K562 (cell line): Measurements from ENCODE around the gene PAX2. TPM values are rescaled to one million over a fixed set of nuclear protein-coding genes. Genes with fewer than 3 reads are reported as not detected.

ENCODE experiments used
- ATAC-seq: fragments of 200-7000 bp; cut with Tn5 transposase; 3 replicates; pipeline ENCODE4 v1.9.1; 2020; ENCODE audit warnings: moderate library complexity
- BruUV-seq: library from RNA; stranded (reverse); fragments of 400-500 nt; replicated peaks from 2 replicates; lab custom pipeline; 2021; lab: Mats Ljungman, UMichigan
- CTCF ChIA-PET: fragments of 300-600 bp; formaldehyde crosslinking; extraction: SDS; loops from one replicate; lab custom pipeline; 2021; ENCODE audit warnings: low intra/inter-chr PET ratio; lab: Yijun Ruan, JAX
- POLR2A ChIA-PET: fragments of 300-600, 350-650 bp; sonication (Branson Sonifier 250); formaldehyde crosslinking; extraction: SDS; loops from one replicate; lab custom pipeline; 2021; ENCODE audit warnings: antibody characterized with exemption, inconsistent platforms; lab: Yijun Ruan, JAX
- DNase-seq, 4 experiments: peaks; one replicate each; pipeline versions ENCODE4 v3.0.0 to v3.0.0-alpha.2; 2011 to 2018; ENCODE audit warnings: low spot score in 3 of 4, mixed read lengths in 3 of 4; ENCODE audit errors: extremely low read depth in 1 of 4
- FAIRE-seq: peaks from 2 replicates; lab custom pipeline; 2011; peaks lifted over from hg19 to GRCh38; lab: Jason Lieb, UNC
- H2AFZ ChIP-seq: 2 replicates; pipeline ENCODE4 v1.6.0; 2011; ENCODE audit warnings: low read depth, low read length, control low read depth, inconsistent platforms
- H3K27ac ChIP-seq: fragments of 200-600 bp; 3 replicates; pipeline ENCODE4 v1.8.0; 2011; ENCODE audit warnings: low read depth, mild to moderate bottlenecking, control low read depth, inconsistent platforms, low read length, moderate library complexity, mixed read lengths; ENCODE audit errors: extremely low read depth
- H3K27me3 ChIP-seq, 2 experiments: fragments of 300-600 bp in 1 of 2; 2 replicates in 1 of 2; 3 replicates in 1 of 2; pipeline versions ENCODE4 v1.6.0 to v1.8.0; 2011; ENCODE audit warnings: inconsistent platforms in 2 of 2, low read length in 2 of 2, mild to moderate bottlenecking in 1 of 2, mixed read lengths in 1 of 2, moderate library complexity in 1 of 2; ENCODE audit not compliant: control insufficient read depth in 2 of 2, insufficient read depth in 2 of 2
- H3K36me3 ChIP-seq: fragments of 300-600 bp; 3 replicates; pipeline ENCODE4 v1.8.0; 2011; ENCODE audit warnings: mild to moderate bottlenecking, low read length, inconsistent platforms; ENCODE audit not compliant: control insufficient read depth, insufficient read depth
- H3K4me1 ChIP-seq, 2 experiments: fragments of 200-600 bp in 1 of 2; replicated peaks in 1 of 2; 2 replicates in 1 of 2; 3 replicates in 1 of 2; pipeline versions ENCODE4 v1.5.1 to v1.8.0; 2011; ENCODE audit warnings: inconsistent platforms in 2 of 2, low read length in 2 of 2, mild to moderate bottlenecking in 1 of 2, mixed read lengths in 1 of 2, moderate library complexity in 1 of 2; ENCODE audit not compliant: control insufficient read depth in 2 of 2, insufficient read depth in 2 of 2
- H3K4me2 ChIP-seq: 2 replicates; pipeline ENCODE4 v1.6.1; 2011; ENCODE audit warnings: low read length, control low read depth, inconsistent platforms, mixed read lengths; ENCODE audit not compliant: insufficient read depth
- H3K4me3 ChIP-seq: fragments of 200-600 bp; sonication (generic), shearing (Covaris generic); 2 replicates; pipeline ENCODE4 v1.5.1; 2016; ENCODE audit warnings: control low read depth, inconsistent platforms
- H3K79me2 ChIP-seq: fragments of 200-600 bp; 3 replicates; pipeline ENCODE4 v1.8.0; 2011; ENCODE audit warnings: low read length, inconsistent platforms; ENCODE audit not compliant: control insufficient read depth, insufficient read depth
- H3K9ac ChIP-seq, 2 experiments: 2 replicates each; pipeline versions ENCODE4 v1.6.0 to v1.6.1; 2011; ENCODE audit warnings: low read depth in 2 of 2, low read length in 2 of 2, control low read depth in 1 of 2, inconsistent platforms in 1 of 2, mild to moderate bottlenecking in 1 of 2, mixed read lengths in 1 of 2; ENCODE audit not compliant: insufficient read depth in 1 of 2
- H3K9me1 ChIP-seq: one replicate; pipeline ENCODE4 v1.6.0; 2011; ENCODE audit warnings: inconsistent platforms, mild to moderate bottlenecking, low read length, moderate library complexity; ENCODE audit not compliant: control insufficient read depth, insufficient read depth
- H3K9me3 ChIP-seq: replicated peaks from 2 replicates; pipeline ENCODE4 v1.5.1; 2011; ENCODE audit warnings: low read depth, low read length, inconsistent platforms; ENCODE audit not compliant: control insufficient read depth, insufficient read depth
- H4K20me1 ChIP-seq: replicated peaks from 2 replicates; pipeline ENCODE4 v1.6.1; 2011; ENCODE audit warnings: low read length, inconsistent platforms, mixed read lengths; ENCODE audit not compliant: control insufficient read depth, insufficient read depth
- SIN3A ChIP-seq, 2 experiments: fragments of 150-350 bp in 1 of 2; IDR thresholded peaks; 2 replicates each; pipeline ENCODE4 v1.6.1; 2011 to 2016; ENCODE audit warnings: borderline replicate concordance in 2 of 2, low read depth in 2 of 2, low read length in 2 of 2, mild to moderate bottlenecking in 2 of 2, moderate library complexity in 2 of 2; ENCODE audit not compliant: control insufficient read depth in 1 of 2
- TOE1 ChIP-seq, 2 experiments: fragments of 450-650 bp in 1 of 2; sonication (generic) in 1 of 2; formaldehyde crosslinking in 1 of 2; IDR thresholded peaks; 2 replicates each; pipeline versions ENCODE4 v1.7.1 to v1.8.0; 2016 to 2022; ENCODE audit warnings: borderline replicate concordance in 2 of 2, mild to moderate bottlenecking in 2 of 2, antibody characterized with exemption in 1 of 2, inconsistent platforms in 1 of 2, low read depth in 1 of 2, missing genetic modification reagents in 1 of 2, moderate library complexity in 1 of 2
- ZNF551 ChIP-seq: fragments of 250-450 bp; sonication (Bioruptor Pico); IDR thresholded peaks from 2 replicates; pipeline ENCODE4 v1.5.0; 2021; ENCODE audit warnings: mild to moderate bottlenecking, moderate library complexity
- WGBS: fragments of 100-300 bp; shearing (Covaris generic); methylation state at CpG from one replicate; pipeline ENCODE4 v1.1.6; 2016; ENCODE audit warnings: low coverage, mixed read lengths; ENCODE audit not compliant: insufficient coverage; ENCODE audit errors: missing lambda C conversion rate; 5-methylcytosine and 5-hydroxymethylcytosine counted together
- in situ Hi-C: fragments of 300-500 bp; cut with MboI; formaldehyde crosslinking; loops from 4 replicates; pipeline ENCODE4 v1.15.0; 2018; ENCODE audit warnings: inconsistent platforms, mixed read lengths
- intact Hi-C: fragments of 100-400 bp; cut with micrococcal nuclease; formaldehyde crosslinking; loops from 2 replicates; pipeline ENCODE4 v1.14.2; 2022
- polyA plus RNA-seq, 8 experiments: library from polyadenylated mRNA; depleted of rRNA in 4 of 8; stranded (reverse) in 5 of 8; unstranded in 3 of 8; fragments of >200 nt; fragmentation: Nextera tagmentation in 2 of 8; fragmentation: Illumina TruSeq in 1 of 8; extraction: Ambion mirVana in 2 of 8; extraction: Trizol in 1 of 8; gene quantifications; 2 replicates each; pipeline versions ENCODE4 v1.2.1 to v1.2.3, GENCODE V29; 2011 to 2014; ENCODE audit warnings: inconsistent platforms in 1 of 8, missing spikeins in 1 of 8
- total RNA-seq, 7 experiments: library from RNA; depleted of rRNA in 6 of 7; stranded (reverse); fragments of >200 nt in 6 of 7; fragmentation: Illumina TruSeq in 2 of 7; extraction: Trizol in 2 of 7; gene quantifications; 2 replicates each; pipeline versions ENCODE4 v1.2.1 to v1.2.3, GENCODE V29; 2011 to 2021; ENCODE audit warnings: low replicate concordance in 1 of 7
- TF ChIP-seq, protein P1 (sequence below): fragments of 250-450 bp; sonication (Bioruptor Pico); IDR thresholded peaks from 2 replicates; pipeline ENCODE4 v1.5.0; 2021

Gene PAX2
- total and polyA plus RNA-seq, 9 of the 15 experiments (the other 6 are each of a cell fraction or from before 2014, with no cell fraction given), result not detected

DNA sequence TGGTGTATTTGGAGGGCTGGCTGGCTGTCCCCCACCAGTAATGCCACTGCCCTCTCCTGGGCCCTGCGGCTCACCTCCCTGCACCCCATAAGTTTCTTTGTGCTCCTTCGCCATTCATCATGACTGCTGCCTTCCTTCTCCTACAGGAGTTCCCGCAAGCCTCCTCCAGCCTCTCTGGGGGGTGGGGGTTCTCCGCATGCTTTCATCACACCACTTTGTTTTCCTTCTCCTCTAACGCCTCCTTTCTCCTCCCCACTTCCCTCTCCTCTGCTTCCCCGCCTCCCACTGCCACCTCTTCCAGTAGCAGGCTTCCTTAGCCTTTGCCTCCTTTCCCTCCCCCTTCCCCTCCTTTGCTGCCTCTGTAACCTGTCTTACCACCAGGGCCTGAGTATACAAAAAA lies 58.1 kb downstream of the PAX2 start:
- H4K20me1 ChIP-seq, result 0 out of 2 replicates have a peak, but pooled peaks cover 2% of the 10 kb centered on the region
- peaks cover 3 to 39% of the 10 kb centered on the region in 2 experiments; a peak in 3 of 5 replicates for H3K27me3 ChIP-seq
- DNase-seq, result no peak
- intact Hi-C loops (no loop called here), in situ Hi-C loops (no loop called here)
- H3K4me3 ChIP-seq, result no peak overlapping the region
- ATAC-seq, result no peak
- no TSS peak for BruUV-seq
- H3K4me1 ChIP-seq, result no peaks in the 10 kb centered on the region
- H3K36me3 ChIP-seq, result no peaks in the 10 kb centered on the region
- no peaks in the 10 kb centered on the region for H3K9me3 ChIP-seq
- no peaks in the 10 kb centered on the region for H3K9me1 ChIP-seq
- WGBS, result 5% methylated on average over 3 of the region's 6 CpGs
- TF ChIP-seq ZNF551 (CRISPR knock-in tag), result no peak
- FAIRE-seq, result no peak
- POLR2A ChIA-PET, result interaction anchor here (1.2 kb wide), 1 partner anchor 21 kb away, joined by 3 read pairs; no protein-coding TSS in a partner anchor
- H2AFZ ChIP-seq, result no peak overlapping the region
- CTCF ChIA-PET, result no interaction called here
- H3K27ac ChIP-seq, result no peak overlapping the region
- H3K9ac ChIP-seq, result no peak overlapping the region
- no peak overlapping the region for H3K4me2 ChIP-seq
- no peaks in the 10 kb centered on the region for H3K79me2 ChIP-seq

DNA sequence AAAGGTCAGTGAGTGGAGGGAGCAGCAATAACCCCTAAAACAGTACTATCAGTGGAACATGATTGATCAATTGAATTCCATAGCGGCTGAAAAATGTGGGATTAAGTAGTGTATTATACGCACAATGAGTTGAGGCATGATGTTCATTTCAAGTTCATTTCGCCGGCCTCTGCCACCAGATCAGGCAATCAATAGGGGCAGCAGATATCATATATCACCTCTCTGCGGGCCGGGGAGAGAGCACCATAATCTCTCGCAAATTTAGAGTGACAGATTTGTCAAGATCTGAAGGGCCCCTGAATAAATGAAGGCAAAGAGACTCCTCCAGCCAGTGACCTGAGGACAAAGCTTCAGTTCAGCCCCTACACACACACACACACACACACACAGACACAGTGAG lies 58.5 kb downstream of the PAX2 start:
- Histone ChIP-seq H3K9me1 (no peaks in the 10 kb centered on the region), H2AFZ (no peak overlapping the region), H3K79me2 (no peaks in the 10 kb centered on the region), H4K20me1 (0 out of 2 replicates have a peak, but pooled peaks cover 2% of the 10 kb centered on the region), H3K4me2 (no peak overlapping the region), H3K9me3 (no peaks in the 10 kb centered on the region), H3K36me3 (no peaks in the 10 kb centered on the region), H3K4me3 (no peak overlapping the region), H3K9ac (no peak overlapping the region), H3K27me3 (peaks cover 7 to 43% of the 10 kb centered on the region in 2 experiments; a peak in 4 of 5 replicates)
- FAIRE-seq (no peak), DNase-seq (no peak)
- WGBS, result 2% methylated on average over 7 of the region's 7 CpGs
- no TSS peak for BruUV-seq
- no peak for TF ChIP-seq TOE1 (IDR thresholded peaks at IDR 0.05; ENCODE audit: borderline replicate concordance)
- no peak for TF ChIP-seq TOE1 (CRISPR knock-in tag; IDR thresholded peaks at IDR 0.05; ENCODE audit: borderline replicate concordance, low read depth)
- TF ChIP-seq, protein P1, sequence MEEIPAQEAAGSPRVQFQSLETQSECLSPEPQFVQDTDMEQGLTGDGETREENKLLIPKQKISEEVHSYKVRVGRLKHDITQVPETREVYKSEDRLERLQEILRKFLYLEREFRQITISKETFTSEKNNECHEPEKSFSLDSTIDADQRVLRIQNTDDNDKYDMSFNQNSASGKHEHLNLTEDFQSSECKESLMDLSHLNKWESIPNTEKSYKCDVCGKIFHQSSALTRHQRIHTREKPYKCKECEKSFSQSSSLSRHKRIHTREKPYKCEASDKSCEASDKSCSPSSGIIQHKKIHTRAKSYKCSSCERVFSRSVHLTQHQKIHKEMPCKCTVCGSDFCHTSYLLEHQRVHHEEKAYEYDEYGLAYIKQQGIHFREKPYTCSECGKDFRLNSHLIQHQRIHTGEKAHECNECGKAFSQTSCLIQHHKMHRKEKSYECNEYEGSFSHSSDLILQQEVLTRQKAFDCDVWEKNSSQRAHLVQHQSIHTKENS (CRISPR knock-in tag), result no peak
- TF ChIP-seq SIN3A (IDR thresholded peaks at IDR 0.05; ENCODE audit: borderline replicate concordance in 2 of 2, control insufficient read depth in 1 of 2, low read depth in 2 of 2, low read length in 2 of 2), result no peak
- TF ChIP-seq, all 486 proteins: peak for 0
- ChIA-PET POLR2A (no interaction called here), CTCF (no interaction called here)
- Histone ChIP-seq H3K4me1 (no peaks in the 10 kb centered on the region), H3K27ac (no peak overlapping the region)
- intact Hi-C loops, result no loop called here
- no peak for ATAC-seq
- in situ Hi-C loops, result no loop called here
